SIG-M5 treated with dmso at 0.1 percent for 504 hours (cell line): ENCODE measurements around the gene PM20D2.

Experiments used
- DNase-seq: peaks from one replicate; lab custom pipeline; 2025; ENCODE audit not compliant: unreplicated experiment; lab: John Stamatoyannopoulos, UW

PM20D2 gene

GRCh38 chr6:89145956-89146717, at the start of gene PM20D2:
TSS of gene PM20D2 (plus strand) at chr6:89146055. CDS start at chr6:89146145, 90 bp downstream.
- DNase-seq: peak; percentile 67

GRCh38 chr6:89098461-89098860, 47.4 kb upstream of the PM20D2 start:
- DNase-seq: no peak

GRCh38 chr6:89100114-89100513, 45.7 kb upstream of the PM20D2 start:
- no peak for DNase-seq

- no peak for DNase-seq
These were observed 35.6 kb upstream of the PM20D2 start for GRCh38 chr6:89110284-89110683.

- no peak for DNase-seq
These were observed 33.9 kb upstream of the PM20D2 start for GRCh38 chr6:89111933-89112332.

GRCh38 chr6:89116702-89117101, 29.2 kb upstream of the PM20D2 start:
- DNase-seq: no peak

- DNase-seq: no peak
These were observed 28.4 kb upstream of the PM20D2 start, which contains the start of gene SRSF12 for GRCh38 chr6:89117211-89118108. TSS of gene SRSF12 (minus strand) at chr6:89118071. CDS start at chr6:89117887, 184 bp downstream.

GRCh38 chr6:89118931-89119330, 26.9 kb upstream of the PM20D2 start:
- no peak for DNase-seq

- DNase-seq: no peak
These were observed 25.5 kb upstream of the PM20D2 start for GRCh38 chr6:89120371-89120770.

- DNase-seq: no peak
These were observed 23.9 kb upstream of the PM20D2 start for GRCh38 chr6:89121934-89122333.

GRCh38 chr6:89122625-89123024, 23.2 kb upstream of the PM20D2 start:
- DNase-seq: peak; percentile 38

GRCh38 chr6:89128256-89128671, 17.6 kb upstream of the PM20D2 start:
- peak; percentile 26 for DNase-seq

- no peak for DNase-seq
These were observed 14.3 kb upstream of the PM20D2 start for GRCh38 chr6:89131599-89131998.

GRCh38 chr6:89132057-89132456, 13.8 kb upstream of the PM20D2 start:
- DNase-seq: peak; percentile 40

GRCh38 chr6:89133981-89134380, 11.9 kb upstream of the PM20D2 start:
- DNase-seq: no peak

GRCh38 chr6:89134723-89135122, 11.1 kb upstream of the PM20D2 start:
- DNase-seq: no peak

GRCh38 chr6:89138173-89138572, 7.7 kb upstream of the PM20D2 start:
- no peak for DNase-seq

GRCh38 chr6:89139509-89140346, 6.1 kb upstream of the PM20D2 start:
- no peak for DNase-seq

- DNase-seq: no peak
These were observed 5.3 kb upstream of the PM20D2 start for GRCh38 chr6:89140347-89141156.

GRCh38 chr6:89144354-89144906, 1.4 kb upstream of the PM20D2 start:
- no peak for DNase-seq
